ENCODE measurements around the gene ZNF629.

- TF ChIP-seq POLR2A (IDR thresholded peaks at IDR 0.05) (no peak), CTCF (IDR thresholded peaks at IDR 0.05 in 8 of 11, conservative IDR thresholded peaks at IDR 0.05 in 3 of 11) (no peak), POLR2AphosphoS5 (IDR thresholded peaks at IDR 0.05) (no peak)
These were observed 6.5 kb downstream of the ZNF629 start for GRCh38 chr16:30780549-30780948.
